ENCODE measurements around the gene ZNF117. TPM values are rescaled to one million over a fixed set of nuclear protein-coding genes. Genes with fewer than 3 reads are reported as not detected.

Gene ZNF117
- total and polyA plus RNA-seq, 2 experiments from 2014 or later, result 4.8 to 20.0 TPM

DNA sequence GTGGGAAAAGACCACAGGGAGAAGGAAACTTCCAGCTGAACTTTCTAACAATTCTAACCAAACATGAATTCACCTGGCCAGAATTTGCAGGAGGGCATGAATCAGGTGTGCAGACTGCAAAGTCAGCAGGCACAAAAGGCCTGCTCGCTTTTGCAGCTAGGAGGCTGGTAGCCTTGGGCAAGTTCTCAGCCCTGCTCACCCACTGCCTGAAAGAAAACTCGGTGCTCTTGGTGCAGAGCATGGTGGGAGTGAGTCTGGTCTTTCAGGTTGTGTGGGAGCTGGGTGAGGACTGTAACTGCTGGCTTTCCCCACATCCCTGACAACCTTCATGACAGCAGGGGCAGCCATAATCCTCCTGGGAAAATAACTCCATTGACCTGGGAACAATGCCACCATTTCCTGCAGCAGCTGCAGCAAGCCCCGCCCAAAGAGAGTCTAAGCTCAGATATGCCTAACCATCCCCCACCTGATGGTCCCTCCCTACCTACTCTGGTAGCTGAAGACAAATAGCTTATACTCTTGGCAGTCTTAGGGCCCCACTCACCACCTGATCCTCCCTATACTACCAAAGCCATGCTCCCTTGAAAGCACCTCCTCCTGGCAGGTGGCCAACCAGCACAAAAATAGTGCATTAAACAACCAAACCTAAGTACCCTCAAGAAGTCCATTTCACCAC lies 31.6 kb downstream of the ZNF117 start:
- Histone ChIP-seq H3K9me2 (ENCODE audit: insufficient read depth) (0 out of 2 replicates have a peak, but pooled peaks cover 3% of the 10 kb centered on the region), H3F3A (replicated peaks; ENCODE audit: low read depth) (no peaks in the 10 kb centered on the region), H3K27ac (ENCODE audit: low read depth) (no peak overlapping the region), H2AFZ (0 out of 2 replicates have a peak overlapping the region, but pooled peaks have one; percentile 18), H3K4me2 (peak overlapping the region; percentile 51; the same call in 1 of the 2 replicates), H3K4me3 (no peak overlapping the region), H3K79me2 (replicated peaks; ENCODE audit: insufficient read depth) (no peaks in the 10 kb centered on the region), H3K4me1 (ENCODE audit: insufficient read depth) (no peaks in the 10 kb centered on the region; the same call in 1 of the 2 replicates), H4K20me1 (replicated peaks; ENCODE audit: insufficient read depth) (no peaks in the 10 kb centered on the region), H3K36me3 (ENCODE audit: insufficient read depth) (no peaks in the 10 kb centered on the region), H3K27me3 (ENCODE audit: insufficient read depth) (no peaks in the 10 kb centered on the region)
- no peak overlapping the region for H3K4me3 Mint-ChIP-seq
- DNase-seq (ENCODE audit: low spot score) (peak; percentile 58), ATAC-seq (peak; percentile 44; the same call in 2 of the 3 replicates)
- peaks cover 7% of the 10 kb centered on the region for H3K27me3 Mint-ChIP-seq (ENCODE audit: insufficient read depth, low read depth, poor library complexity)
- 0 out of 3 replicates have a peak, but pooled peaks cover 4% of the 10 kb centered on the region for H3K4me1 Mint-ChIP-seq
- H3K36me3 Mint-ChIP-seq (ENCODE audit: low read depth), result peaks cover 3% of the 10 kb centered on the region; the same call in 1 of the 3 replicates
- no peak overlapping the region for H3K27ac Mint-ChIP-seq
- TF ChIP-seq EZH2 (IDR thresholded peaks at IDR 0.05; ENCODE audit: low read depth, unreplicated experiment), result no peak
- TF ChIP-seq, protein P1, sequence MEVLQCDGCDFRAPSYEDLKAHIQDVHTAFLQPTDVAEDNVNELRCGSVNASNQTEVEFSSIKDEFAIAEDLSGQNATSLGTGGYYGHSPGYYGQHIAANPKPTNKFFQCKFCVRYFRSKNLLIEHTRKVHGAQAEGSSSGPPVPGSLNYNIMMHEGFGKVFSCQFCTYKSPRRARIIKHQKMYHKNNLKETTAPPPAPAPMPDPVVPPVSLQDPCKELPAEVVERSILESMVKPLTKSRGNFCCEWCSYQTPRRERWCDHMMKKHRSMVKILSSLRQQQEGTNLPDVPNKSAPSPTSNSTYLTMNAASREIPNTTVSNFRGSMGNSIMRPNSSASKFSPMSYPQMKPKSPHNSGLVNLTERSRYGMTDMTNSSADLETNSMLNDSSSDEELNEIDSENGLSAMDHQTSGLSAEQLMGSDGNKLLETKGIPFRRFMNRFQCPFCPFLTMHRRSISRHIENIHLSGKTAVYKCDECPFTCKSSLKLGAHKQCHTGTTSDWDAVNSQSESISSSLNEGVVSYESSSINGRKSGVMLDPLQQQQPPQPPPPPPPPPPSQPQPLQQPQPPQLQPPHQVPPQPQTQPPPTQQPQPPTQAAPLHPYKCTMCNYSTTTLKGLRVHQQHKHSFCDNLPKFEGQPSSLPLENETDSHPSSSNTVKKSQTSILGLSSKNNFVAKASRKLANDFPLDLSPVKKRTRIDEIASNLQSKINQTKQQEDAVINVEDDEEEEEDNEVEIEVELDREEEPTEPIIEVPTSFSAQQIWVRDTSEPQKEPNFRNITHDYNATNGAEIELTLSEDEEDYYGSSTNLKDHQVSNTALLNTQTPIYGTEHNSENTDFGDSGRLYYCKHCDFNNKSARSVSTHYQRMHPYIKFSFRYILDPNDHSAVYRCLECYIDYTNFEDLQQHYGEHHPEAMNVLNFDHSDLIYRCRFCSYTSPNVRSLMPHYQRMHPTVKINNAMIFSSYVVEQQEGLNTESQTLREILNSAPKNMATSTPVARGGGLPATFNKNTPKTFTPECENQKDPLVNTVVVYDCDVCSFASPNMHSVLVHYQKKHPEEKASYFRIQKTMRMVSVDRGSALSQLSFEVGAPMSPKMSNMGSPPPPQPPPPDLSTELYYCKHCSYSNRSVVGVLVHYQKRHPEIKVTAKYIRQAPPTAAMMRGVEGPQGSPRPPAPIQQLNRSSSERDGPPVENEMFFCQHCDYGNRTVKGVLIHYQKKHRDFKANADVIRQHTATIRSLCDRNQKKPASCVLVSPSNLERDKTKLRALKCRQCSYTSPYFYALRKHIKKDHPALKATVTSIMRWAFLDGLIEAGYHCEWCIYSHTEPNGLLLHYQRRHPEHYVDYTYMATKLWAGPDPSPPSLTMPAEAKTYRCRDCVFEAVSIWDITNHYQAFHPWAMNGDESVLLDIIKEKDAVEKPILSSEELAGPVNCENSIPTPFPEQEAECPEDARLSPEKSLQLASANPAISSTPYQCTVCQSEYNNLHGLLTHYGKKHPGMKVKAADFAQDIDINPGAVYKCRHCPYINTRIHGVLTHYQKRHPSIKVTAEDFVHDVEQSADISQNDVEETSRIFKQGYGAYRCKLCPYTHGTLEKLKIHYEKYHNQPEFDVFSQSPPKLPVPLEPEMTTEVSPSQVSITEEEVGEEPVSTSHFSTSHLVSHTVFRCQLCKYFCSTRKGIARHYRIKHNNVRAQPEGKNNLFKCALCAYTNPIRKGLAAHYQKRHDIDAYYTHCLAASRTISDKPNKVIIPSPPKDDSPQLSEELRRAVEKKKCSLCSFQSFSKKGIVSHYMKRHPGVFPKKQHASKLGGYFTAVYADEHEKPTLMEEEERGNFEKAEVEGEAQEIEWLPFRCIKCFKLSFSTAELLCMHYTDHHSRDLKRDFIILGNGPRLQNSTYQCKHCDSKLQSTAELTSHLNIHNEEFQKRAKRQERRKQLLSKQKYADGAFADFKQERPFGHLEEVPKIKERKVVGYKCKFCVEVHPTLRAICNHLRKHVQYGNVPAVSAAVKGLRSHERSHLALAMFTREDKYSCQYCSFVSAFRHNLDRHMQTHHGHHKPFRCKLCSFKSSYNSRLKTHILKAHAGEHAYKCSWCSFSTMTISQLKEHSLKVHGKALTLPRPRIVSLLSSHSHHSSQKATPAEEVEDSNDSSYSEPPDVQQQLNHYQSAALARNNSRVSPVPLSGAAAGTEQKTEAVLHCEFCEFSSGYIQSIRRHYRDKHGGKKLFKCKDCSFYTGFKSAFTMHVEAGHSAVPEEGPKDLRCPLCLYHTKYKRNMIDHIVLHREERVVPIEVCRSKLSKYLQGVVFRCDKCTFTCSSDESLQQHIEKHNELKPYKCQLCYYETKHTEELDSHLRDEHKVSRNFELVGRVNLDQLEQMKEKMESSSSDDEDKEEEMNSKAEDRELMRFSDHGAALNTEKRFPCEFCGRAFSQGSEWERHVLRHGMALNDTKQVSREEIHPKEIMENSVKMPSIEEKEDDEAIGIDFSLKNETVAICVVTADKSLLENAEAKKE (CRISPR knock-in tag; IDR thresholded peaks at IDR 0.05), result no peak
- TF ChIP-seq ZNF331 (CRISPR knock-in tag; IDR thresholded peaks at IDR 0.05; ENCODE audit: low read depth), result no peak
- no peak for TF ChIP-seq STAT1 (IDR thresholded peaks at IDR 0.05; ENCODE audit: unreplicated experiment)
- TF ChIP-seq, protein P2, sequence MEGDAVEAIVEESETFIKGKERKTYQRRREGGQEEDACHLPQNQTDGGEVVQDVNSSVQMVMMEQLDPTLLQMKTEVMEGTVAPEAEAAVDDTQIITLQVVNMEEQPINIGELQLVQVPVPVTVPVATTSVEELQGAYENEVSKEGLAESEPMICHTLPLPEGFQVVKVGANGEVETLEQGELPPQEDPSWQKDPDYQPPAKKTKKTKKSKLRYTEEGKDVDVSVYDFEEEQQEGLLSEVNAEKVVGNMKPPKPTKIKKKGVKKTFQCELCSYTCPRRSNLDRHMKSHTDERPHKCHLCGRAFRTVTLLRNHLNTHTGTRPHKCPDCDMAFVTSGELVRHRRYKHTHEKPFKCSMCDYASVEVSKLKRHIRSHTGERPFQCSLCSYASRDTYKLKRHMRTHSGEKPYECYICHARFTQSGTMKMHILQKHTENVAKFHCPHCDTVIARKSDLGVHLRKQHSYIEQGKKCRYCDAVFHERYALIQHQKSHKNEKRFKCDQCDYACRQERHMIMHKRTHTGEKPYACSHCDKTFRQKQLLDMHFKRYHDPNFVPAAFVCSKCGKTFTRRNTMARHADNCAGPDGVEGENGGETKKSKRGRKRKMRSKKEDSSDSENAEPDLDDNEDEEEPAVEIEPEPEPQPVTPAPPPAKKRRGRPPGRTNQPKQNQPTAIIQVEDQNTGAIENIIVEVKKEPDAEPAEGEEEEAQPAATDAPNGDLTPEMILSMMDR (conservative IDR thresholded peaks at IDR 0.05; ENCODE audit: low read depth in 2 of 2), result no peak
- no peak for TF ChIP-seq JUNB (IDR thresholded peaks at IDR 0.05; ENCODE audit: unreplicated experiment)
- no peak for TF ChIP-seq ZNF114 (CRISPR knock-in tag; IDR thresholded peaks at IDR 0.05)
- TF ChIP-seq POLR2AphosphoS5 (IDR thresholded peaks at IDR 0.05; ENCODE audit: low read depth), result no peak
- no peak for TF ChIP-seq EZH2phosphoT487 (IDR thresholded peaks at IDR 0.05; ENCODE audit: unreplicated experiment)
- TF ChIP-seq, protein P3, sequence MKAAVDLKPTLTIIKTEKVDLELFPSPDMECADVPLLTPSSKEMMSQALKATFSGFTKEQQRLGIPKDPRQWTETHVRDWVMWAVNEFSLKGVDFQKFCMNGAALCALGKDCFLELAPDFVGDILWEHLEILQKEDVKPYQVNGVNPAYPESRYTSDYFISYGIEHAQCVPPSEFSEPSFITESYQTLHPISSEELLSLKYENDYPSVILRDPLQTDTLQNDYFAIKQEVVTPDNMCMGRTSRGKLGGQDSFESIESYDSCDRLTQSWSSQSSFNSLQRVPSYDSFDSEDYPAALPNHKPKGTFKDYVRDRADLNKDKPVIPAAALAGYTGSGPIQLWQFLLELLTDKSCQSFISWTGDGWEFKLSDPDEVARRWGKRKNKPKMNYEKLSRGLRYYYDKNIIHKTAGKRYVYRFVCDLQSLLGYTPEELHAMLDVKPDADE (IDR thresholded peaks at IDR 0.05), result no peak
- TF ChIP-seq, protein P4, sequence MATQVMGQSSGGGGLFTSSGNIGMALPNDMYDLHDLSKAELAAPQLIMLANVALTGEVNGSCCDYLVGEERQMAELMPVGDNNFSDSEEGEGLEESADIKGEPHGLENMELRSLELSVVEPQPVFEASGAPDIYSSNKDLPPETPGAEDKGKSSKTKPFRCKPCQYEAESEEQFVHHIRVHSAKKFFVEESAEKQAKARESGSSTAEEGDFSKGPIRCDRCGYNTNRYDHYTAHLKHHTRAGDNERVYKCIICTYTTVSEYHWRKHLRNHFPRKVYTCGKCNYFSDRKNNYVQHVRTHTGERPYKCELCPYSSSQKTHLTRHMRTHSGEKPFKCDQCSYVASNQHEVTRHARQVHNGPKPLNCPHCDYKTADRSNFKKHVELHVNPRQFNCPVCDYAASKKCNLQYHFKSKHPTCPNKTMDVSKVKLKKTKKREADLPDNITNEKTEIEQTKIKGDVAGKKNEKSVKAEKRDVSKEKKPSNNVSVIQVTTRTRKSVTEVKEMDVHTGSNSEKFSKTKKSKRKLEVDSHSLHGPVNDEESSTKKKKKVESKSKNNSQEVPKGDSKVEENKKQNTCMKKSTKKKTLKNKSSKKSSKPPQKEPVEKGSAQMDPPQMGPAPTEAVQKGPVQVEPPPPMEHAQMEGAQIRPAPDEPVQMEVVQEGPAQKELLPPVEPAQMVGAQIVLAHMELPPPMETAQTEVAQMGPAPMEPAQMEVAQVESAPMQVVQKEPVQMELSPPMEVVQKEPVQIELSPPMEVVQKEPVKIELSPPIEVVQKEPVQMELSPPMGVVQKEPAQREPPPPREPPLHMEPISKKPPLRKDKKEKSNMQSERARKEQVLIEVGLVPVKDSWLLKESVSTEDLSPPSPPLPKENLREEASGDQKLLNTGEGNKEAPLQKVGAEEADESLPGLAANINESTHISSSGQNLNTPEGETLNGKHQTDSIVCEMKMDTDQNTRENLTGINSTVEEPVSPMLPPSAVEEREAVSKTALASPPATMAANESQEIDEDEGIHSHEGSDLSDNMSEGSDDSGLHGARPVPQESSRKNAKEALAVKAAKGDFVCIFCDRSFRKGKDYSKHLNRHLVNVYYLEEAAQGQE (IDR thresholded peaks at IDR 0.05; ENCODE audit: unreplicated experiment), result no peak
- no peak for TF ChIP-seq NANOG (IDR thresholded peaks at IDR 0.05; ENCODE audit: borderline replicate concordance)
- no peak for TF ChIP-seq CREB1 (CRISPR knock-in tag; IDR thresholded peaks at IDR 0.05; ENCODE audit: low read depth)
- peaks cover 33% of the 10 kb centered on the region for H3K9me3 Mint-ChIP-seq

All from GM23338 (cell line).